GM21447 (cell line): ENCODE results near the gene WFDC13.
"Not testable (repeated sequence)": the region's sequence is repeated elsewhere in the genome, so short reads cannot be mapped to it uniquely, and the experiment has no call there.

Source experiments
- ATAC-seq: cut with Tn5 transposase; IDR thresholded peaks from one replicate; pipeline ENCODE4 v1.9.1; 2021; ENCODE audit not compliant: unreplicated experiment

Gene WFDC13, protein sequence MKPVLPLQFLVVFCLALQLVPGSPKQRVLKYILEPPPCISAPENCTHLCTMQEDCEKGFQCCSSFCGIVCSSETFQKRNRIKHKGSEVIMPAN

DNA sequence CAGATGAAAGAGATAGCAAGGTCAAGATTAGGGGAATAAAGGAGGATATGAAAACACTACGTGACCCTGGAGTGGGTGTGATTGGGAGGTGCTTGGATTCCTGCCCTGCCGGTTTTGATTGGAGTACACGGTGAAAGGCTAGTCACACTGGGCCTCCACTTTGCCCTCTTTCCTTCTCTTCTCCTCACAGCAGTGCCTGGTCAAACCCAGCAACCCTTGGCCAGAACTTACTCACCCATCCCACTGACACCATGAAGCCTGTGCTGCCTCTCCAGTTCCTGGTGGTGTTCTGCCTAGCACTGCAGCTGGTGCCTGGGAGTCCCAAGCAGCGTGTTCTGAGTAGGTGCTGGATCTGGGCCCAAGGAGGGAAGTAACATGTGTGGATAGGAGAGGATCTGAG is at the start of gene WFDC13:
TSS of gene WFDC13 (plus strand) at position 166 of the 400 bp plus-strand sequence. CDS start at position 252, 86 bp downstream.
- no peak for ATAC-seq

DNA sequence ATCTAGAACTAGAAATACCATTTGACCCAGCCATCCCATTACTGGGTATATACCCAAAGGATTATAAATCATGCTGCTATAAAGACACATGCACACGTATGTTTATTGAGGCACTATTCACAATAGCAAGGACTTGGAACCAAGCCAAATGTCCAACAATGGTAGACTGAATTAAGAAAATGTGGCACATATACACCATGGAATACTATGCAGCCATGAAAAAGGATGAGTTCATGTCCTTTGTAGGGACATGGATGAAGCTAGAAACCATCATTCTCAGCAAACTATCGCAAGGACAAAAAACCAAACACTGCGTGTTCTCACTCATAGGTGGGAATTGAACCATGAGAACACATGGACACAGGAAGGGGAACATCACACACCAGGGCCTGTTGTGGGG is 44.8 kb upstream of the WFDC13 start:
- not testable (repeated sequence) for ATAC-seq

DNA sequence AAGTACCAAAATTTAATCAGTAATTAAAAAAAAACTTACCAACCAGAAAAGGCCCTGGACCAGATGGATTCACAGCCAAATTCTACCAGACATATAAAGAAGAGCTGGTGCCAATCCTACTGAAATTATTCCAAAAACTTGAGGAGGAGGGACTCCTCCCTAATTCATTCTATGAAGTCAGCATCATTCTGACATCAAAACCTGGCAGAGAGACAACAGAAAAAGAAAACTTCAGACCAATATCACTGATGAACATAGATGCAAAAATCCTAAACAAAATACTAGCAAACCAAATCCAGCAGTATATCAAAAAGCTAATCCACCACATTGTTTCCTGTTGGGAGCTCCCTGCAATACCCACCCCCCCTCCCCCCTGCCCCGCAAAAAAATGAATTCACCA is 31.7 kb upstream of the WFDC13 start, which contains the start of gene WFDC11:
TSS of gene WFDC11 (minus strand) at position 101 of the 400 bp plus-strand sequence. CDS start 19,639 bp downstream, outside the sequence.
- no peak for ATAC-seq

GRCh38 chr20:45672765-45673164 is 29.1 kb upstream of the WFDC13 start:
- no peak for ATAC-seq

DNA sequence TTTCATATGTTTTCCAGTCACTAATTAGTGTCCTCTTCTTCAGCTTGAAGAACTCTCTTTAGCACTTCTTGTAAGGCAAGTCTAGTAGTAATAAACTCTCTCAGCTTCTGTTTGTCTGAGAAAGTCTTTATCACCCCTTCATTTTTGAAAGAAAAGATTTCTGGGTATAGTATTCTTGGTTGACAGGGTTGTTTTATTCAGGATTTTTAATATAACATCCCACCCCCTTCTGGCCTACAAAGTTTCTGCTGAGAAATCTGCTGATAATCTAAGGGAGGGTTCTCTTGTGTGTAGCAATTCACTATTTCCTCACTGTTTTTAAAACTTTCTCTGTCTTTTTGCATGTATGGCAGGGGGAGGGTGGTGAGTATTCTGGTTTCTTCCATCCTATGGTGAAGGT is 22.2 kb upstream of the WFDC13 start:
- ATAC-seq, result no peak

- ATAC-seq, result no peak
Observed at GRCh38 chr20:45685896-45686295, 15.9 kb upstream of the WFDC13 start.

DNA sequence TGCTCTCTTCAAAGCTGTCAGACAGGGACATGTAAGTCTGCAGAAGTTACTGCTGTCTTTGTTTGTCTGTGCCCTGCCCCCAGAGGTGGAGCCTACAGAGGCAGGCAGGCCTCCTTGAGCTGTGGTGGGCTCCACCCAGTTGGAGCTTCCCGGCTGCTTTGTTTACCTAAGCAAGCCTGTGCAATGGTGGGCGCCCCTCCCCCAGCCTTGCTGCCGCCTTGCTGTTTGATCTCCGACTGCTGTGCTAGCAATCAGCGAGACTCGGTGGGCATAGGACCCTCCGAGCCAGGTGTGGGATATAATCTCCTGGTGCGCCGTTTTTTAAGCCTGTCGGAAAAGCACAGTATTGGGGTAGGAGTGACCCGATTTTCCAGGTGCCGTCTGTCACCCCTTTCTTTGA is 8.5 kb upstream of the WFDC13 start:
- not testable (repeated sequence) for ATAC-seq

DNA sequence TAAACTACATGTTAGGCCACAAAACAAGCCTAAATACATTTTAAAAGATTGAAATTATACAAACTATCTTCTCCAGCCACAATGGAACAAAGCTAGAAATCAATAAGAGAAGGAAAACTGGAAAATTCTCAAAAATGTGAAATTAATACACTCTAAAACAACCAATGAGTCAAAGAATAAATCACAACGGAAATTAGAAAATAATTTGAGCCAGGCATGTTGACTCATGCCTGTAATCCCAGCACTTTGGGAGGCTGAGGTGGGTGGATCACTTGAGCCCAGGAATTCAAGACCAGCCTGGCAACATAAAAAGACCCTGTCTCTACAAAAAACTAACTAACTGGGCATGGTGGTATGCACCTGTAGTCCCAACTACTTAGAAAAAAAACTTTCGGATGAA is 6.3 kb upstream of the WFDC13 start:
- no peak for ATAC-seq

DNA sequence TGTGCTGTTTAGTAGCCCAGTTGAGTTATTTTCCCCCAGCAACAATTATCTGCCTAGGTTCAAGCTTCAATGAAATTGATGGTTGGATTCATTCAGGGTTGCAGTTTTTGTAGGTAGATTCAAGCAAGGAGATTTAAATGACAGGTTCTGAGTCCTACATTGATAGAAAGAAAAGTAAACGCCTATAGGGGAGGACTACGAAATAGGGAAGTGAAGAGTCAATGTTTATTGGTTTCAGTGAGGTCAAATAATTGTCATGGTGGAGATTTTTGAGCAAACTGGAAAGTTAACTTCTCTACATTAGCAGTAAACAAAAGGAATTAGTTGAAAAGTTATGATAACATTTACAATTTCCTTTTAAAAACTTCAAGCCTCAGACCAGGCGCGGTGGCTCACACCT is 734 bp upstream of the WFDC13 start:
- no peak for ATAC-seq

DNA sequence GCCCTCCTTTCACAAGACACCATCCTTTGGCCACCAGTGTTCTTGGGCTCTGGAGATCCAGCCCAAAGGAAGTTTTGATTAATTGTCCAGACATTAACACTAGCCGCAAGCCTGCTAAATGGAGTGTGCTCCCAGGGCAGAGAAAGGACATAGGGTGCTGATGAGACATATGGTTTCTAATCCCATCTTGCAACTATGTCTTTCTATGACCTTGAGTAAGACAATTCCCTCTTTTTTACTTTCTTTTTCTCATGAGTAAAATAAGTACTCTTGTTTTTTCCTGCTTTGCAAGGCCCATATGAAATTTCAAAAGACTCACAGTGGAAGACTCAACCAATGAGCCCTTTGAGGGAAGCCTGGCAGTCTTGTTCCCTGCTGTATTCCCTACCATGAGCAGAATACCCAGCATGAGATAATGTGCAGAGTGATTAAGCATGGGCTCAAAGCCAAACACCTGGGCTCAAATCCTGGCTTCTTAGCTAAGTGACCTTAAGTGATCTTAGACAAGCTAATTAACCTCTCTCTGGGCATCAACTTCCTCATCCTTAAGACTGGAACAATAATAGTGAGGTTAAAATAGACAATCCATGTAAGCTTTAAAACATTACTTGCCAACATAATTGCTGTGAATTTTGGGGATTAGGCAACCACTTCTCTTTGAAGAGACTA is 3.3 kb downstream of the WFDC13 start, which contains the start of gene WFDC10B:
TSS of gene WFDC10B (minus strand) at position 51 of the 669 bp plus-strand sequence. CDS start 19,027 bp downstream, outside the sequence.
- no peak for ATAC-seq

- not testable (repeated sequence) for ATAC-seq
Observed at GRCh38 chr20:45716141-45716688, 14.4 kb downstream of the WFDC13 start.

GRCh38 chr20:45722047-45722446 is 20.2 kb downstream of the WFDC13 start, which contains the start of gene SPINT4:
Gene SPINT4, plus strand, starts transcription at chr20:45722347. Its CDS starts 21 bp downstream, at chr20:45722368.
- ATAC-seq, result no peak

- ATAC-seq, result no peak
Observed at GRCh38 chr20:45725134-45725533, 23.3 kb downstream of the WFDC13 start.

GRCh38 chr20:45727044-45727443 is 25.2 kb downstream of the WFDC13 start:
- ATAC-seq, result no peak

GRCh38 chr20:45732199-45732598 is 30.4 kb downstream of the WFDC13 start:
- ATAC-seq, result no peak

- ATAC-seq, result no peak
Observed at GRCh38 chr20:45735552-45735951, 33.7 kb downstream of the WFDC13 start.

DNA sequence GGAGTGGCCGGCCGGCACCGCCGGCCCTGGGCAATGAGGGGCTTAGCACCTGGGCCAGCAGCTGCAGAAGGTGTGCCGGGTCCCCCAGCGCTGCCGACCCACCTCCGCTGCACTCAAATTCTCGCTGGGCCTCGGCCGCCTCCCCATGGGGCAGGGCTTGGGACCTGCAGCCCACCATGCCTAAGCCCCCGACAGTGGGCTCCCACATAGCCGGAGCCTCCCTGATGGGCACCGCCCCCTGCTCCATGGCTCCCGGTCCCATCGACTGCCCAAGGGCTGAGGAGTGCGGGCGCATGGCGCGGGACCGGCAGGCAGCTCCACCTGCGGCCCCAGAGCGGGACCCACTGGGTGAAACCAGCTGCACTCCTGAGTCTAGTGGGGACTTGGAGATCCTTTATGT is 34.1 kb downstream of the WFDC13 start:
- ATAC-seq, result no peak

GRCh38 chr20:45742596-45742995 is 40.8 kb downstream of the WFDC13 start:
- no peak for ATAC-seq

- no peak for ATAC-seq
Observed at GRCh38 chr20:45745015-45745414, 43.2 kb downstream of the WFDC13 start.

DNA sequence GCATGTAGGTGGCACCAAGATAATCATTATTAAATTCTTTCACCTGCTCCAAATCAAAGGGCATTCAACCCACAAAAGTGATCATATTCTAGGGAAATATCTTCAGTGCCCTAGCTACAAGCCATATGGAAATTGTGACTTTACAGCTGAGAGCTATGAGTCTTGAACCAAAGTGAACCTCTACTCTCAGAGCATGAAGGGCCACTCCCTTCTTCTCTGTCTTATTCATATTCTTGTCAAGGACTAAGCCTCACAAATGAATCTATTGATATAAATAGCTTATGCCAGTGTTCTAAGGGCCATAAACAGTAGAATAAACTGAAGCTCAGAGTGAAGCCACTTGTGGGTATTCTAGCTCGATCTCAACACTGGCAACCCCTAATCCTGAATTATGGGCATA is 49.9 kb downstream of the WFDC13 start:
- ATAC-seq, result no peak

DNA sequence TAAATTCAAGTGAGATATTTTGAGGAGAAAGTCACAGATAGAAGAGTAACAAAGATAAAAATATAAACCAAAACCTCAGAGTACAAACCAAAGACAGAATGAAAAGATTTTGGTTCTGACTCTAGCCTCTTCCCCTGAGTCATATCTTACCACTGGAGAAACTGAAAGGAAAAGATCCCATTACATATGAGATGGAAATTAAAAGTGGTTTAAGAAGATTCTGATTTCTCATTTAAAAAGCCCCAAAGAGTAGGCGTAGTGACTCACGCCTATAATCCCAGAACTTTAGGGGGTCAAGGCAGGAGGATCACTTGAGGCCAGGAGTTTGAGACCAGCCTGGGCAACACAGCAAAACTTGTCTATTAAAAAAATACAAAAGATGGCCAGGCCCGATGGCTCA is 50.9 kb downstream of the WFDC13 start:
- no peak for ATAC-seq

DNA sequence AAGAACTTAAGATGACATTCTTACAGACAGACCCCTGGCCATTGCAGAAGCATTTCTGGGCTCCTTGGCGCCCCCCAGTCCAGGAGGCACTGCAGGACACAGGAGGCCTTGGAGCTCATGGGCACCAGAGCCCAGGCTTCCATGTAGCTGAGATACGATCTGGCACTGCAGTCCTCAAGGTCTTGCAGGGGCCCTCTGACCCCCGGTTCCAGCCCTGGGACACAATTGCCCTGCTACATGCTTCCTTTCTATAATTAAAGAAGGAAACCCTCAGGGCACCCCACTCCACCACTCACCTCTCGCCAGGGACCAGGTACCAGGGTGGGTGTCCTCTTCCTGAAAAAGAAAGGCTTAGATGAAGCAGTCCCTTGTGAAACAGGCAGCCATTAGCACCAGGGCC is 56.3 kb downstream of the WFDC13 start:
- ATAC-seq, result no peak
